Left ventricle myocardium inferior (tissue), 1 donor: ENCODE data around the gene SUCLG2. TPM values are rescaled to one million over a fixed set of nuclear protein-coding genes. Genes with fewer than 3 reads are reported as not detected.

Source experiments
- DNase-seq: peaks from one replicate; pipeline ENCODE4 v3.0.0-alpha.2; 2020
- H3K27ac ChIP-seq: fragments of 200-600 bp; replicated peaks from 2 replicates; pipeline ENCODE4 v1.8.0; 2021
- H3K27me3 ChIP-seq: fragments of 200-600 bp; 2 replicates; pipeline ENCODE4 v1.8.0; 2021; ENCODE audit warnings: low read depth
- H3K36me3 ChIP-seq: fragments of 200-600 bp; 2 replicates; pipeline ENCODE4 v1.8.0; 2021
- H3K4me1 ChIP-seq: fragments of 200-600 bp; 2 replicates; pipeline ENCODE4 v1.8.0; 2021
- H3K4me3 ChIP-seq: fragments of 200-600 bp; 2 replicates; pipeline ENCODE4 v1.8.0; 2021; ENCODE audit warnings: mild to moderate bottlenecking, moderate library complexity
- H3K9me3 ChIP-seq: fragments of 200-600 bp; replicated peaks from 2 replicates; pipeline ENCODE4 v1.8.0; 2021
- intact Hi-C: fragments of 100-400 bp; cut with micrococcal nuclease; formaldehyde crosslinking; loops from one replicate; pipeline ENCODE4 v1.11.0; 2022
- total RNA-seq: library from RNA; stranded (reverse); fragmentation: NEBNext Ultra II Directional; extraction: Animal tissue kit (Norgen Biotek cat#: 25700); gene quantifications from one replicate; pipeline ENCODE4 v1.2.1, GENCODE V29; 2021
- TF ChIP-seq, protein P1 (sequence below): fragments of 200-600 bp; IDR thresholded peaks from 2 replicates; pipeline ENCODE4 v1.8.0; 2021; ENCODE audit warnings: antibody characterized with exemption, mild to moderate bottlenecking, borderline replicate concordance
- donor health status: DM: no; HTN: yes; CAD: no; lungs with severe emphysema.

The SUCLG2 gene
- total RNA-seq, 1 donor from 2014 or later, result 100 TPM

DNA sequence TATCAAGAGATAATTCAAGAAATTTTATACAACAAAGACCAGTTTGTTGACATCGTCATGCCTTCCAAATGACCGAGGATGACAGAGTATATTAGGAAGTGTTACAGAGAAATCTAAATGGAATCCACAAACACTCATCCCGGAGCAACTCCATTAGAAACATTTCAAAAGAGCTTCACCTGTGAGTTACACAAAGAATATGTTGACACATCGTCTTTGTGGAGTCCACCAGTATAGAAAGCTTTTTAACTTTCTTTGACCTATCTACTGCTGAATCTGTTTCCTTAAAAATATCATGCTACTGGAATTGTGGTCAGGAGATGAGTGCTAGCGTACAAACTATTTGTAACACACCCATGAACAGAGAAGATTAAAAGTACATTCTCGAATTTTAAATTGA, 130.4 kb downstream of the SUCLG2 start:
- intact Hi-C loops, result no loop called here
- no peak for DNase-seq
- H3K9me3 ChIP-seq, result no peaks in the 10 kb centered on the region
- TF ChIP-seq, protein P1, sequence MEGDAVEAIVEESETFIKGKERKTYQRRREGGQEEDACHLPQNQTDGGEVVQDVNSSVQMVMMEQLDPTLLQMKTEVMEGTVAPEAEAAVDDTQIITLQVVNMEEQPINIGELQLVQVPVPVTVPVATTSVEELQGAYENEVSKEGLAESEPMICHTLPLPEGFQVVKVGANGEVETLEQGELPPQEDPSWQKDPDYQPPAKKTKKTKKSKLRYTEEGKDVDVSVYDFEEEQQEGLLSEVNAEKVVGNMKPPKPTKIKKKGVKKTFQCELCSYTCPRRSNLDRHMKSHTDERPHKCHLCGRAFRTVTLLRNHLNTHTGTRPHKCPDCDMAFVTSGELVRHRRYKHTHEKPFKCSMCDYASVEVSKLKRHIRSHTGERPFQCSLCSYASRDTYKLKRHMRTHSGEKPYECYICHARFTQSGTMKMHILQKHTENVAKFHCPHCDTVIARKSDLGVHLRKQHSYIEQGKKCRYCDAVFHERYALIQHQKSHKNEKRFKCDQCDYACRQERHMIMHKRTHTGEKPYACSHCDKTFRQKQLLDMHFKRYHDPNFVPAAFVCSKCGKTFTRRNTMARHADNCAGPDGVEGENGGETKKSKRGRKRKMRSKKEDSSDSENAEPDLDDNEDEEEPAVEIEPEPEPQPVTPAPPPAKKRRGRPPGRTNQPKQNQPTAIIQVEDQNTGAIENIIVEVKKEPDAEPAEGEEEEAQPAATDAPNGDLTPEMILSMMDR, result no peak
- no peaks in the 10 kb centered on the region for H3K27me3 ChIP-seq
- no peak overlapping the region for H3K4me3 ChIP-seq
- no peaks in the 10 kb centered on the region for H3K4me1 ChIP-seq
- H3K27ac ChIP-seq, result no peak overlapping the region
- H3K36me3 ChIP-seq, result peaks cover 57% of the 10 kb centered on the region

DNA sequence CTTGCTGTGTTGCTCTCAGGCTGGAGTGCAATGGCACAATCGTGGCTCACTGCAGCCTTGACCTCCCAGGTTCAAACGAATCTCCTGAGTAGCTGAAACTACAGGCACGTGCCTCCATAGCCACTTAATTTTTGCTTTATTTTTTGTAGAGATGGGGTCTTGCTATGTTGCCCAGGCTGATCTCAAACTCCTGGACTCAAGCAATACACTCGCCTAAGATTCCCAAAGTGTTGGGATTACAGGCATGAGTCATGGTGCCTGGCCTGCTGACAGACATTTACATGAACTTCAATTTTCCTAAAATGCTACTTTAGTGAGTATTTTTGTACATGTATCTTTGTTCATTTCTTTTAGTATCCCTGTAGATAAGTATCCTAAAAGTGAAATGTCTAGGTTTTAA, 132.3 kb downstream of the SUCLG2 start:
- H3K36me3 ChIP-seq, result peaks cover 55% of the 10 kb centered on the region
- no peaks in the 10 kb centered on the region for H3K9me3 ChIP-seq
- H3K4me1 ChIP-seq, result no peaks in the 10 kb centered on the region
- H3K4me3 ChIP-seq, result no peak overlapping the region
- TF ChIP-seq, protein P1, result no peak
- intact Hi-C loops, result no loop called here
- H3K27me3 ChIP-seq, result no peaks in the 10 kb centered on the region
- no peak for DNase-seq
- no peak overlapping the region for H3K27ac ChIP-seq

- H3K4me3 ChIP-seq, result no peak overlapping the region
- no peak overlapping the region for H3K27ac ChIP-seq
- intact Hi-C loops, result no loop called here
- H3K9me3 ChIP-seq, result no peaks in the 10 kb centered on the region
- peaks cover 5% of the 10 kb centered on the region for H3K4me1 ChIP-seq
- TF ChIP-seq, protein P1, result no peak
- no peak for DNase-seq
- peaks cover 53% of the 10 kb centered on the region for H3K36me3 ChIP-seq
- no peaks in the 10 kb centered on the region for H3K27me3 ChIP-seq
Measured at GRCh38 chr3:67521053-67521646, 133.3 kb downstream of the SUCLG2 start.

GRCh38 chr3:67518236-67518635, 136.2 kb downstream of the SUCLG2 start:
- H3K4me3 ChIP-seq, result no peak overlapping the region
- TF ChIP-seq, protein P1, result no peak
- H3K27ac ChIP-seq, result no peak overlapping the region
- peaks cover 5% of the 10 kb centered on the region for H3K4me1 ChIP-seq
- peaks cover 52% of the 10 kb centered on the region for H3K36me3 ChIP-seq
- DNase-seq, result no peak
- no peaks in the 10 kb centered on the region for H3K9me3 ChIP-seq
- no peaks in the 10 kb centered on the region for H3K27me3 ChIP-seq
- intact Hi-C loops, result no loop called here

DNA sequence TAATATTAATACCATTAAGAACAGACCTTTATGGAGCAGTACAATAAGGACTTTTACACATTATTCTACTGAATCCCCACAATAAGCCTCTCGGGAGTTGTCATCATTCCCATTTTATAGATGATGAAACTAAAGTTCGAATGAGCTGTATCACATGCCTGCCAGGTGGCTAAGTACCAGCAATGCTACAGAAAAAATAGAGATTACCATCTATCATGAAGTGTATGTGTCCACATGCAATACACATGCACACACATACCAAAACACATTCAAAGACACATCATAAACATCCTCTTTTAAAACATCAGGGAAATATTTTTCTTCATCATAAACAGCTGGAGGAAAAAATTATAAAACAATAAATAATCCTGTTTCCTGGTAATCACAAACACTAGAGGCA, 136.6 kb downstream of the SUCLG2 start:
- H3K4me1 ChIP-seq, result peaks cover 5% of the 10 kb centered on the region
- intact Hi-C loops, result no loop called here
- TF ChIP-seq, protein P1, result no peak
- H3K27ac ChIP-seq, result no peak overlapping the region
- no peak for DNase-seq
- H3K4me3 ChIP-seq, result no peak overlapping the region
- H3K36me3 ChIP-seq, result peaks cover 52% of the 10 kb centered on the region
- no peaks in the 10 kb centered on the region for H3K9me3 ChIP-seq
- no peaks in the 10 kb centered on the region for H3K27me3 ChIP-seq

- Histone ChIP-seq H3K27ac (no peak overlapping the region), H3K9me3 (no peaks in the 10 kb centered on the region), H3K4me1 (peaks cover 5% of the 10 kb centered on the region), H3K36me3 (peaks cover 52% of the 10 kb centered on the region), H3K4me3 (no peak overlapping the region), H3K27me3 (no peaks in the 10 kb centered on the region)
- intact Hi-C loops, result no loop called here
- TF ChIP-seq, protein P1, result no peak
- DNase-seq, result no peak
Measured at GRCh38 chr3:67516496-67516895, 137.9 kb downstream of the SUCLG2 start.
